Activated effector memory CD4-positive, alpha-beta T cell treated with anti-CD3 and anti-CD28 coated beads, Interleukin-2, amount 50 U/mL, for 16 hours (primary cell): Measurements from ENCODE around the gene OR13C8.
"Not testable (repeated sequence)": the region's sequence is repeated elsewhere in the genome, so short reads cannot be mapped to it uniquely, and the experiment has no call there.

Experiments used
- DNase-seq: peaks from one replicate; pipeline ENCODE4 v3.0.0-alpha.2; 2020

Gene OR13C8, protein sequence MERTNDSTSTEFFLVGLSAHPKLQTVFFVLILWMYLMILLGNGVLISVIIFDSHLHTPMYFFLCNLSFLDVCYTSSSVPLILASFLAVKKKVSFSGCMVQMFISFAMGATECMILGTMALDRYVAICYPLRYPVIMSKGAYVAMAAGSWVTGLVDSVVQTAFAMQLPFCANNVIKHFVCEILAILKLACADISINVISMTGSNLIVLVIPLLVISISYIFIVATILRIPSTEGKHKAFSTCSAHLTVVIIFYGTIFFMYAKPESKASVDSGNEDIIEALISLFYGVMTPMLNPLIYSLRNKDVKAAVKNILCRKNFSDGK

DNA sequence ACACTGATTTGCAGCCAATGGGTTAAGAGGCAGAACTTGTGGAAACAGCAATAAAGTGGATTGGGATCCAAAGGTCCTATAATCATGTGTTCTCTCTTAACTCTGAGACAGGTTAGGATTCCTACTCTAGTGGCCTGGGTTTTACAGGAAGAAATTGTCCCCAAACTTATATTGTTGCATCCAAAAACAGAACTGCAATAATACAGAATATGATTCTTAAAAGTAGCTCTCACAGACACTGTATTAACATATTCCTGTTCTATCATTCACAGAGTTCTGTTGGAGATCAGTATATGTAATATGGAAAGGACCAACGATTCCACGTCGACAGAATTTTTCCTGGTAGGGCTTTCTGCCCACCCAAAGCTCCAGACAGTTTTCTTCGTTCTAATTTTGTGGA lies at the start of gene OR13C8:
Gene OR13C8 (plus strand): TSS at position 301 of the 400 bp plus-strand sequence. CDS start 0 bp downstream, at position 301.
- DNase-seq, result no peak

DNA sequence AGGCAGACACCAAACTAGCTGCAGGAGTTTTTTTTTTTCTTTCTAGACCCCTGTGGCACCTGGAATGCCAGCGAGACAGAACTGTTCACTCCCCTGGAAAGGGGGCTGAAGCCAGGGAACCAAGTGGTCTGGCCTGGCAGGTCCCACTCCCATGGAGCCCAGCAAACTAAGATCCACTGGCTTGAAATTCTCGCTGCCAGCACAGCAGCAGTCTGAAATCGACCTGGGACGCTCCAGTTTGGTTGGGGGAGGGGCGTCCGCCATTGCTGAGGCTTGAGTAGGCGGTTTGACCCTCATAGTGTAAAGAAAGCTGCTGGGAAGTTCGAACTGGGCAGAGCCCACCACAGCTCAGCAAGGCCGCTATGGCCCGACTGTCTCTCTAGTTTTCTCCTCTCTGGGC lies 48.7 kb upstream of the OR13C8 start:
- not testable (repeated sequence) for DNase-seq

DNA sequence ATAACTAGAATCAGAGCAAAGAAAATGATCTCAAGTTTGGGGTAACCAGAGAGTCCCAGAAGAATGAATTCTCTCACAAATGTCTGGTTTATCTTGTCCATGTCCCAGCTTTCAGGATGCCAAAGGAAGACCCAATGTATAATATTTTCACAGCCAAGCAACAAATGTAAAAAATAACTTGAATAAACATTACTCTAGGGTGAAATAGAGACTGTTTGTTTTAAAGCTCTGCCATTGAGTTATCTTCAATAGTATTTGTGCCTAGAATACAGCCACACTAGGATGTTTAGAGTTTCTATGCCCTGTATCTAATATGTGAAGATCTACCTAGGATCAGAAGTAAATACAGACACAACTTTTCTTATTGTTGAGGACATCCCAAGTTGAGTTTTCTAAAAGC lies 41.9 kb upstream of the OR13C8 start, which contains the start of gene OR13C4:
Gene OR13C4 (minus strand): TSS at position 101 of the 400 bp plus-strand sequence. CDS start 0 bp downstream, at position 101.
- no peak for DNase-seq

DNA sequence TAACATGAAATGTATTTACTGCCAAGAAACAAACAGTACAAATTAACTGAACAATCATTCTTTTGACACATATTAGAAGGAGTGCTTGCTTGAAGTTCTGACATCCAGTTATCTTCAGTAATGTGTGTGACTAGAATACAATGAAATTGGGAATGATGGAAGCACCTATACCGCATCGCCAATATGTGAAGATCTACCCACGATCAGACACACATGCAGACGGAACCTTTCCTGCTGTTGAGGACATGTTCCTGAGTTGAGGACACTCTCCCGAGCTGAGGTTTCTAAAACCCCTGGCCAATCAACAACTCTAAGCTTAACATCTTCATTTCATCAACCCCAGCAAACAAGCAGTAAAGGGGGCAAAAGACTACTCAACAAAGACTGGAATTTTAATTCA lies 32.2 kb upstream of the OR13C8 start, which contains the start of gene OR13C3:
Gene OR13C3 (minus strand): TSS at position 101 of the 400 bp plus-strand sequence. CDS start 133 bp downstream, outside the sequence.
- no peak for DNase-seq

DNA sequence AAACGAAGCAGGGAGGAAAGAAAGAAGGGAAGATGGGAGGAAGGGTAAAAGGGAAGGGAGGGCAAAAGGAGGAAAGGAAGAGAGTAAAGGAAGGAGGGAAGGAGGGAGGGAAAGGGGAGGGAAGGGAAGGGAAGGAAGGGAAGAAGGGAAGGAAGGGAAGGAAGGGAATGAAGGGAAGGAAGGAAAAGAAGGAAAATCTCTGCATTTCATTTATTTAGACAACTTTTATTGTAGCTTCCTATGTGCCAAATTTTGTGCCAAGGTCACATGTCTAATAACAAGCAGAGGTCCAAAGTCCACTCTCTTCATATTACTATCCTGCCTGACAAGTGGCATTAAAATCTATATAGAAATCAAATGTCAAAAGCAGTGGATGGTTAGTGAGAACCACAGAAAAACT lies 29.7 kb upstream of the OR13C8 start:
- DNase-seq, result no peak

DNA sequence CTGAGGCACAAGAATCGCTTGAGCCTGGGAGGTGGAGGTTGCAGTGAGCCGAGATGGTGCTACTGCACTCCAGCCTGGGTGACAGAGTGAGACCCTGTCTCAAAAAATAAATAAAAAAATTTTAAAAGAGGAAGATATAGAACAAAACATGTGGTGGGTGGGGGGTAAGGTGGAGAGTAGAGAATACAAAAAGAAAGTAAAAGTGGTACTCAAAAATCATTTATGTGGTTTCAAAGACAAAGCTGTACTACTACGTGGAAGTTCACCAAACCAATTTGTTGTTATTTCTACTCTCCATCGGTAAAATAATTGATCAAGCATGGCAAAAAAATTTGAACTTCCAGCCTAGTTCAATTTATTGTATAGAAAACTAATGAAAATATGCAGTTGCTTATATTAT lies 24.3 kb upstream of the OR13C8 start:
- DNase-seq, result no peak

DNA sequence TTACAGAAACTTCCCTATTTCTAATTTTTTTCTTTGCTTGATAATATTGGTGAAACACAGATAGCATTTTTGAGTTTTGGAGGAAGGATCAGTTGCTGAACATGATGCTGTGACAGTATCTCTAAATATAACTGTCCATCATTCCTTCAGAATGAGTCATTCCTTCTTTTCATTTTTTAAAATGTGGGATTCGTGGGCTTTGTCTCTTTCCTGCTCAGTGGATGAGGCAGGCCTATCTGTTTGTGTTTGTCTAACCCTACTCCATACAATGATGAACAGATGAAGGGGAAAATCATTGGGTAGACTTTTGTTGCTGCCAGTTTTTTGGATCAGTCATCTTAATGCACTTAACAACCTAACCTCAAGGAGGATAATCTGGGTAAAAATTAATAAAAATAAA lies 15.7 kb upstream of the OR13C8 start:
- DNase-seq, result no peak

DNA sequence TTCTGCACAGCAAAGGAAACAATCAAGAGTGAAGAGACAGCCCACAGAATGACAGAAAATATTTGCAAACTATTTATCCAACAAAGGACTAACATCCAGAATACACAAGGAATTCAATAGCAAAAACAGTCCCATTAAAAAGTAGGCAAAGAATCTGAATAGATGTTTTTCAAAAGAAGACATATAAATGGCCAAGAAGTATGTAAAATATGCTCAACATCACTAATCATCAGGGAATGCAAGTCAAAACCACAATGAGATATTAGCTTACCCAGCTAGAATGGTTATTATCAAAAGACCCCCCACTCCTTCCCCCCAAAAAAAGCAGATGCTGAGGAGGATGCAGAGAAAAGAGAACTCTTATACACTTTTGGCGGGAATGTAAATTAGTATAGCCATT lies 13.4 kb upstream of the OR13C8 start:
- no peak for DNase-seq

DNA sequence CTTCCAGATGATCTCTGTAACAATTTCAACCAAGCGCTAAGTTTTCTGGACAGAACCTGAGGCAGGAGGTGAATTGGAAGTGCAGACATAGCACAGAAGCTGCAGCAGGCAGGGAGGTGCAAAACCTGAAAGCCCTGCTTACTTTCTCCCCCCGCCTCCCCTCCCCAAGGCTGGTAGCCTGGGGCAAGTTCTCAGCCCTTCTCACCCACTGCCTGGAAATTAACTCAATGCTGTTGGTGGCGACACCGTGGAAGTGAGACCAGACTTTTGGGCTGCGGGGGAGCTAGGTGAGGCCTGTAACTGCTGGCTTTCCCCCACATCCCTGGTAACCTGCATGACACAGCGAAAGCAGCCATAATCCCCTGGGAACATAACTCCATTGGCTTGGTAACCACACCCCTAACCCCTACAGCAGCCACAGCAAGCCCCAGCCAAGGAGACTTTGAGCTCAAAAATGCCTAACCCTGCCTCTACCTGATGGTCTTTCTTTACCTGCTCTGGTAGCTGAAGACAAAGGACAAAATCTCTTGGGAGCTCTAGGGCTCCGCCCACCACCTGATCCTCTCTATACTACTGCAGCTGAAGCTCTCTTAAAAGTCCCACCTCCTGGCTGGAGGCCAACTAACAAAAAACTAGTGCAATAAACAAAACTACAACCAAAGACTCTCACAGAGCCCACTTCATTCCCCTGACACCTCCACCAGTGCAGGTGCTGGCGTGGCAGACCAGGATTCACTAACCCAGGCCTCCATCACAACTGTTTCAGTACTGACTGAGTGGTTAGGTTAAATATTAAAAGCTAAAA lies 11.9 kb upstream of the OR13C8 start:
- DNase-seq, result no peak

DNA sequence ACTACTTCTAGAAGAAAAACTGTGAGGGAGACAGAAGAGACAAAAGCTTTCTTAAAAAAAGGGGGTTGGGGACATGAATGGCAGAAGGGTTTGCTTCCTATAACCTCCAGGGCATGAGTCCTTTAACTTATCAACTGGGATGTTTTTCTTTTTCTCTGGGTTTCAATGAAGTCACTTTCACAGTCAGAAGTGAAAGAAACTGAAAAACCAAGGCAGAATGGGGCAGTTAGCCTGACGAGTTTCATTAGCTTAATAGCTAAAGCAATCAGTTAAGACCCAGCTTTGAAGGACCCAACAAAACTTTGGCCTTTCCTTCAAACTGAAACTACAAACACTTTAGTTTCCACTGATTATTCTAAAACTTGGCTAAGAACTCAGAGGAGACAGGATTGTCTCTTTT lies 4.6 kb upstream of the OR13C8 start:
- DNase-seq, result no peak

DNA sequence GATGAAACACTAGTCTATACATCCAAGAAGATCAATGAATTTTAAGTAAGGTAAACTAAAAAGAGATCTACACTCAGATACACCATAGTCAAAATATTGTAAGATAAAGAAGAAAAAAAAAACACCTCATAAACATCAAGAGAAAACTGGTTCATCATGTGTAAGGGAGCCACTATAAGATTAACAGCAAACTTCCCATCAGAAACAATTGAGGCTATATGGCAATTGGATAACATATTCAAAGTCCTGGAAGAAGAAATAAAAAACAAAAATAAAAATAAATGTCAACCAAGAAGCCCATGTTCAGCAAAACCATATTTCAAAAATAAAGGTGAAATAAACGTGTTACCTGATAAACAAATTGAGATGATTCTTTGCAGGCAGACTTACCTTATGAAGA lies 3.6 kb downstream of the OR13C8 start:
- DNase-seq, result no peak

DNA sequence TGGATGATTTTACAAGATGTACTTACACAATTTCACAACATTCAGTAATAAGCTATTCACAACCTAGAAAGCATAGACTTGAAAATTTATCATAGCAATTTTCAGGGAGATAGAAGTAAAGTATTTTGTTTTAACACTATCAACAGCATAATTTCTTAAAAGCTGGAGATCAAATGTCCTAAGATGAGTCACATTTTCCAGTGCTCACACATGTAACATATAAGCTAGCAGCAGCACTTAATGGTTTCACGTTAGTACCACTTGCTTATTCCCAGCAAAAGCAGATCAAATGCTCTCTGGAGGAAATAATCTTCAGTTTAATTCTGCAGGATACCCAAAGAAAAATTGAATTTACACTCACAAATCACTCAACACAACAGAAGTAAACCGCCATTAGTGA lies 6.5 kb downstream of the OR13C8 start:
- DNase-seq, result no peak

DNA sequence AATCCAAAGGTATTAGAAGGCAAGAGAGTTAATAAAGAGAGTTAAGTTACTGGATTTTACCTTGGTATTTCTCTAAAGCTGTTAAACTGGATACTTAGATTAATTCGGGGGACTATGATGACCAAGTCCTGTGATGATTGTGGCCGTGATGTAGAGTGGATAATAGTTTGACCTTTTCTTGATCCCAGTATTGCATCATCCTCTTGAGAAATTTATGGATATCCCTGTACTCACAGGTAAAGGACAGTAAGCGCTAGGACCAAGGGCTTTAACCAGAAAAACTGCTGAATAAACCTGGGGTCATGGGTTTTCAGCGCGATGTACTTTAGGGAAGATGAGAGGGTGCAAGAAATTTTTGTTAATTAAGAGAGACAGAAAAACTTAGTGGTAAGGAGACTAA lies 8.3 kb downstream of the OR13C8 start:
- no peak for DNase-seq

DNA sequence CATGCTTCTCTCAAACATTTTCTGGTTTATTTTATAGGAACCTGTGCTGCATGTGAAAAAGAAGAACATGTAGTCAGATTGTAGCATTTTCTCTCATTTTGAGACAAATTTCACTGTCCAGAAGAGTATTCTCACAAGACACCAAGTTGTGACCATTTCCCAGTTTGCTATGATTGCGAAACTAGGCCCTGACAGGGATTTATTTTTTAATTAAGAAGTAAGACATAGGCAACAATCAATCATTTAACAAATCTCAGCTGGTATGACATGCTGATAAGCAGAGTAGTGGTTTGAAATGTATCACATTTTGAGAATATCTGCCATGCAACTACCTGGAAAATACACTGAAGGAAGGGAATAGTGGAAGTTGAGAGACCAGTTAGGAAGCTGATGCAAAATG lies 11.6 kb downstream of the OR13C8 start:
- DNase-seq, result no peak

DNA sequence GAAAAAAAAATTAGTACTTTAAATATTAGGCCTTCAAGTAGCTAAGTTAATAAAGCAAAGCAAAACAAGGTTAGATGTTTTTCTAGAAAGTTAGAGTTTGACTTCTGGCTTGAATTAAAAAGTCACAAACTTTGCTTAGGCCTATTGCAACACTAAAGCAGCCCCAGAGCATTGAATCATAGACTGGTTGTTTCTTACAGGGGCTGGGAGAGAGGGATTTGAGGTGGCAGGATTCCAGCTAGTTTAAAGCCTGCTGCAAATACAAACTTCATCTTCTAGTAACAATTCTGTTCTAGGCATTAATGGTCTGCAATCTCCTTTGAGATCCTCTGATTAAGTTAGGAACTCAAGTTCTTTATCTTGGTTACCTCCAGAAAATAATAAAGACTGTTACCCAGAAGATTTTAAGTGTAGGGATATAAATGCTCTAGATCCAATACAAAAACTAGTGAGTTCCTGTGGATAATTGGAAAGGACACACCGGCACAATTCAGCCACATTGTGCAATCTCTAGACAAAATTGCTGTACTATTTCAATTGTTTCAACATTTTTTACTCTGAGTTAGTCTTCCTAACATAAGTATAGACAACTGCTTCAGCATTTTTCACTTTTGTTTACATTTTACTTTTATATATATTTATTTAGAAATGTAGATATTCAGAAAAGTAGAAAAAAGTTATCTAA lies 17.7 kb downstream of the OR13C8 start:
- DNase-seq, result no peak

DNA sequence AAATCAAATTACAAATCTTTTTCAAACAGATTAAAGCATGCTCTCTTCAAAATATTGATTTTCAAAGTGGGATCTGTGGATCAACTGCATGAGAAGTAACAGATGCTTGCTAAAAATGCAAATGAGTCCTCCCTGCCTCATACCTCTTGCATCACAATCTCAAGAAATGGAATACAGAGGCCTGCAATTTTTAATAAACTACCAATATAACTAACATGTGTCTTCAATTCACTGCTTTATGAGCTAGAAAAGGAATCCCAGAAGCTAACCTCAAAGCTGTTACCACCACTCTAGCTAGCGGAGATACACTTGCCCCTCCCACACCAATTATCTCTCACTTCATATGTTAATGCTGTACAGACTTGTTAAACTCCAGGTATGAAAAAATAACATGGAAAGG lies 20.7 kb downstream of the OR13C8 start:
- no peak for DNase-seq

DNA sequence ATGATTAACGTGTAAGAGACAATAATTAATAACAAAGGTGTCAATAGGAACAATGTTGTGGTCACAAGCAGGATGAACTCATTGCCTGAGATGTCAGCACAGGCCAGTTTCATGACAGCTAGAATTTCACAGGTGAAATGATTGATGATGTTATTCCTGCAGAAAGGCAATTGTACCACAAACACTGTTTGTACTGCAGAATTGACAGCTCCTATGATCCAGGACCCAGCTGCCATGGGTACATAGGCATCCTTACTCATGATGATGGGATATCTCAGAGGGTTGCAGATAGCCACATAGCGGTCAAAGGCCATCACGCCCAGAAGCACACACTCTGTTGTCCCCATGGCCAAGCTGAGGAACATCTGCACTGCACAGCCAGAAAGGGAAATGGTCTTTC lies 29.8 kb downstream of the OR13C8 start:
- DNase-seq, result not testable (repeated sequence)

DNA sequence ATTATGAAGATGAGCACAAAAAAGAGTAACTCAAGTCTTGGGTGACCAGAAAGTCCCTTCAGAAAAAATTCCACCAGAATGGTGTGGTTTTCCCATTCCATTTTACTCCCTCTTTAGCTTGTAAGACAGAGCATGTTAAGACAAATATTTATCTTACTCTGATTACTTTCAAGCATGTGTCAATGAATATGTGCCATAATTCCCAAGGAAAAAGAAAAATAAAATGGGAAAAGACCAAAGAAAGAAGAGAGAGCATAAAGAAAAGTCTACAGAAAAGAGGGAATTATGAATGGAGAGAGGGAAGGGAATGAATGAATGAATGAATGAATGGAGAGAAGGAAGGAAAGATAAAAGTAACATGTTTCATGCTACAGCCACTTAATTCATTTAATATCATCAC lies 30.3 kb downstream of the OR13C8 start, which contains the start of gene OR13C5:
Gene OR13C5 (minus strand): TSS at position 101 of the 400 bp plus-strand sequence. CDS start 0 bp downstream, at position 101.
- DNase-seq, result not testable (repeated sequence)

DNA sequence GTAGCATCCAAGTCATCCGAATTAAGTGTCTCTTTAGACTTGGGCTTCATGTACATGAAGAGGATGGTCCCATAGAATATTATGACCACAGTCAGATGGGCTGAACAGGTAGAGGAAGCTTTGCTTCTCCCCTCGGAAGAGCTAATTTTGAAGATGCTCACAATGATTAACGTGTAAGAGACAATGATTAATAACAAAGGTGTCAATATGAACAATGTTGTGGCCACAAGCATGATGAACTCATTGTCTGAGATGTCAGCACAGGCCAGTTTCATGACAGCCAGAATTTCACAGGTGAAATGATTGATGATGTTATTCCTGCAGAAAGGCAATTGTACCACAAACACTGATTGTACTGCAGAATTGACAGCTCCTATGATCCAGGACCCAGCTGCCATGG lies 35.8 kb downstream of the OR13C8 start:
- DNase-seq, result no peak

DNA sequence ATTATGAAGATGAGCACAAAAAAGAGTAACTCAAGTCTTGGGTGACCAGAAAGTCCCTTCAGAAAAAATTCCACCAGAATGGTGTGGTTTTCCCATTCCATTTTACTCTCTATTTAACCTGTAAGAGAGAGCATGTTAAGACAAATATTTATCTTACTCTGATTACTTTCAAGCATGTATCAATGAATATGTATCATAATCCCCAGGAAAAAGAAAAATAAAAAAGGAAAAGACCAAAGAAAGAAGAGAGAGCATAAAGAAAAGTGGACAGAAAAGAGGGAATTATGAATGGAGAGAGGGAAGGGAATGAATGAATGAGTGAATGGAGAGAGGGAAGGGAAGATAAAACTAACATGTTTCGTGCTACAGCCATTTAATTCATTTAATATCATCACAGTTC lies 36.6 kb downstream of the OR13C8 start, which contains the start of gene OR13C2:
Gene OR13C2 (minus strand): TSS at position 101 of the 400 bp plus-strand sequence. CDS start 0 bp downstream, at position 101.
- not testable (repeated sequence) for DNase-seq

DNA sequence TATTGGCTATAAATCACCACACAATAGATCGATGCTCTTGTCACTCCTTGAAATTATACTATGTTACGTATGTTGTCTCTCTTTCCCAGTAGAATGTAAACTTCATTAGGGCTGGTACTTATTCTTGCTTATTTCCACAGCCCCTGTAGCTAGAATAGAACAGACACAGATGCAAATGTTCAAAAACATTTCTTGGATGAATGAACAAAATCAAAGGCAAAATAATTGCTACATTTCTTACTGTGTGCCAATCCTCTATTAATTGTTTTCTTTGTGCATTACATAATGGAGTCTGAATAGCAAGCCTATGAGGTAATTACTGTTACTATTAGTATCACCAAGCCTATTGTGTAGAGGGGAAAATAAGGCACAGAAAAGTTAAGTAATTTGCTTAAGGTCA lies 37.2 kb downstream of the OR13C8 start:
- no peak for DNase-seq

DNA sequence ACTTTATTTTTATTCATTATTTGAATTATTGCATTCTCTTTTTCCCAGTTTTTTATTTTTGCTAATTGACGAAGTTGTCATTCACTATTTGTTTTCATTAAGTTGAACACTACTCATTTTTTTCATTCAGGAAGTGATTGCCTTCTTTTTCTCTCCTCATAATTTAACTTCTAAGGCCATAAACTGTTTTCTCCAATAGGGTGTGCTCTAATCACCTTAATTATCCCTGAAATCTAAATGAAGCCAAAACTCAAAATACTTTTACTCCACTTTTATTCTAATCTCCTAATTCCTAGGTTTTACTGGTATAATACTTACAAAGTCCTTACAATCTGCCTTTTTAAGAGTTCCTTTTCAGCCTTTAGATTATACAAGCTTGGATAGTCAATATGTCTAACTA lies 39.4 kb downstream of the OR13C8 start:
- DNase-seq, result no peak

DNA sequence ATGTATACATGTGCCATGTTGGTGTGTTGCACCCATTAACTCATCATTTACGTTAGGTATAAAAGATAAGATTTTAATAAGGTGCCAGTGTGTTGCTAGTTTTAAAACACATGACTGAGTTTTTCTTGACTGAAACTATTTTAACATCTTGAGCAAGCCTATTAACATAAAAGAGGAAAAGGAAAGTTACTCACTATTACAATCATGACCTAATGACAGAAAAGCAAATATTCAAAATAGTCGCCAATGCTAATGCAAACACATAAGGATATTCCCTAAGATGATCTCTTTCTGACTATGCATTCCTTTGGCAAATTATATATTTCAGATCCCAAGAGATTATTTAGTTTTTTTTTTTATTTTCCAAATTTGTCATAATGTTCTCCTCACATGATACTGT lies 42.2 kb downstream of the OR13C8 start:
- no peak for DNase-seq
